Keratinocyte (primary cell): Measurements from ENCODE around the gene LRRC4C.

Experiments
- CTCF ChIP-seq, 3 experiments: IDR thresholded peaks in 1 of 3; conservative IDR thresholded peaks in 1 of 3; optimal IDR thresholded peaks in 1 of 3; 2 replicates in 2 of 3; 3 replicates in 1 of 3; pipeline versions ENCODE3 to v1.5.1; 2011; ENCODE audit warnings: low read length in 3 of 3, mild to moderate bottlenecking in 3 of 3, moderate library complexity in 2 of 3, control low read depth in 1 of 3, inconsistent platforms in 1 of 3; ENCODE audit not compliant: insufficient read depth in 2 of 3; ENCODE audit errors: extremely low read depth in 1 of 3
- EZH2 ChIP-seq: IDR thresholded peaks from one replicate; pipeline ENCODE4 v1.6.1; 2012; ENCODE audit warnings: inconsistent platforms, mild to moderate bottlenecking, low read length, moderate library complexity

- TF ChIP-seq CTCF (optimal IDR thresholded peaks at IDR 0.05 in 1 of 3, IDR thresholded peaks at IDR 0.05 in 1 of 3, conservative IDR thresholded peaks at IDR 0.05 in 1 of 3; ENCODE audit: extremely low read depth in 1 of 3, insufficient read depth in 2 of 3, low read length in 3 of 3) (no peak), EZH2 (no peak)
Observed at GRCh38 chr11:40573254-40573891, 886.1 kb downstream of the LRRC4C start.
